ENCODE results near the gene BEST4. TPM values are rescaled to one million over a fixed set of nuclear protein-coding genes. Genes with fewer than 3 reads are reported as not detected.

The BEST4 gene
- total and polyA plus RNA-seq, 2 of the 13 experiments (the other 11 are each of a cell fraction or from before 2014, with no cell fraction given): 0.77 to 1.4 TPM

- TF ChIP-seq ZBTB4 (CRISPR knock-in tag; IDR thresholded peaks at IDR 0.05; ENCODE audit: borderline replicate concordance) (no peak), SMC3 (IDR thresholded peaks at IDR 0.05; ENCODE audit: low read length) (no peak), HNRNPL (IDR thresholded peaks at IDR 0.05; ENCODE audit: low read depth, low read length) (no peak), NR2F2 (IDR thresholded peaks at IDR 0.05; ENCODE audit: borderline replicate concordance, low read depth) (no peak), ZNF546 (CRISPR knock-in tag; conservative IDR thresholded peaks at IDR 0.05) (no peak), ZNF770 (CRISPR knock-in tag; IDR thresholded peaks at IDR 0.05) (0 out of 2 replicates have a peak, but pooled peaks have one; percentile 46), SNAPC2 (CRISPR knock-in tag; IDR thresholded peaks at IDR 0.05) (peak; percentile 70), ZNF30 (CRISPR knock-in tag; IDR thresholded peaks at IDR 0.05) (0 out of 2 replicates have a peak, but pooled peaks have one; percentile 50), MTF2 (CRISPR knock-in tag; IDR thresholded peaks at IDR 0.05; ENCODE audit: borderline replicate concordance) (no peak), BRCA1 (CRISPR knock-in tag; IDR thresholded peaks at IDR 0.05) (0 out of 2 replicates have a peak, but pooled peaks have one; percentile 30), RORA (CRISPR knock-in tag; IDR thresholded peaks at IDR 0.05) (no peak), NPAS2 (CRISPR knock-in tag; IDR thresholded peaks at IDR 0.05; ENCODE audit: borderline replicate concordance) (no peak), LCORL (IDR thresholded peaks at IDR 0.05) (no peak), LCORL (CRISPR knock-in tag; IDR thresholded peaks at IDR 0.05) (peak; percentile 64; the same call in 1 of the 2 replicates), HCFC1 (IDR thresholded peaks at IDR 0.05; ENCODE audit: low read depth, low read length) (no peak), NKX3-1 (CRISPR knock-in tag; IDR thresholded peaks at IDR 0.05) (no peak), HDAC6 (IDR thresholded peaks at IDR 0.05; ENCODE audit: low read depth, low read length) (no peak), AGO1 (IDR thresholded peaks at IDR 0.05; ENCODE audit: low read depth, low read length, poor library complexity, severe bottlenecking) (no peak), ZBTB10 (CRISPR knock-in tag; IDR thresholded peaks at IDR 0.05; ENCODE audit: borderline replicate concordance) (peak; percentile 88; the same call in 1 of the 2 replicates)
Measured at GRCh38 chr1:44784094-44785028, 3.6 kb downstream of the BEST4 start (continued).

Measured in HepG2 (cell line).